SK-N-MC (cell line): ENCODE measurements around the gene COG1.

Experiments
- EZH2 ChIP-seq: fragments of 200-600 bp; sonication (generic); IDR thresholded peaks from one replicate; pipeline ENCODE4 v1.6.1; 2017; ENCODE audit warnings: antibody characterized with exemption
- POLR2AphosphoS5 ChIP-seq: IDR thresholded peaks from 2 replicates; pipeline ENCODE4 v1.6.1; 2012; ENCODE audit warnings: mild to moderate bottlenecking, low read depth, low read length, borderline replicate concordance

DNA sequence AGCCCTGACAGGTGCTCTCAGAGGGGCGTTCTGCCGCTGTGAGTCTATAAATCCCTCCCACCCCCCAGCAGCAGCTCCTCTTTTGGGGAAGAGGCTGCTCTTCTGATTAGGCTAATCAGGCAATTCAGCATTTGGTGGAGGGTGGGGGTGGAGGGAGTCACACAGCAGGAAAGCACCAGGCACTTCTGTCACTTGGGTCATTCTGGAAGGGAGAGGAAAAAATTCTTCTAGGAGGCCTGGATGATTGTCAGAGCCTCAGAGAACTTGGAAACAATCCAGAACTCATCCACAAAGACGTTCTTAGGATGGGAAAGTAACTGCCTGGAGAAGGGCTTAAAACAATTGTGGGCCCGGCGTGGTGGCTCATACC, 35.3 kb upstream of the COG1 start:
- no peak for TF ChIP-seq POLR2AphosphoS5
- no peak for TF ChIP-seq EZH2
